CD8-positive, alpha-beta memory T cell (primary cell): ENCODE measurements around the gene LCN6. TPM values are rescaled to one million over a fixed set of nuclear protein-coding genes. Genes with fewer than 3 reads are reported as not detected.

Source experiments
- CTCF ChIA-PET: fragments of 350-600 bp; sonication (Branson Sonifier 250); formaldehyde crosslinking; loops from one replicate; lab custom pipeline; 2021; ENCODE audit warnings: antibody characterized with exemption; lab: Charles Lee
- POLR2A ChIA-PET: fragments of 350-600 bp; sonication (Branson Sonifier 250); formaldehyde crosslinking; loops from one replicate; lab custom pipeline; 2021; ENCODE audit warnings: antibody characterized with exemption; lab: Charles Lee
- DNase-seq, 5 donors: peaks; one replicate each; pipeline versions ENCODE4 v3.0.0 to v3.0.0-alpha.2; 2020 to 2022; ENCODE audit warnings: mixed read lengths in 1 of 5
- H3K27ac ChIP-seq: one replicate; pipeline ENCODE4 v1.7.0; 2013; ENCODE audit warnings: low read depth, mild to moderate bottlenecking, low read length, moderate library complexity
- H3K27me3 ChIP-seq: 2 replicates; pipeline ENCODE4 v1.7.0; 2013; ENCODE audit warnings: low read length, mild to moderate bottlenecking; ENCODE audit not compliant: insufficient read depth, poor library complexity, severe bottlenecking
- H3K36me3 ChIP-seq: 2 replicates; pipeline ENCODE4 v1.7.0; 2013; ENCODE audit warnings: mild to moderate bottlenecking, low read length, moderate library complexity; ENCODE audit not compliant: insufficient read depth
- H3K4me1 ChIP-seq: 2 replicates; pipeline ENCODE4 v1.7.0; 2013; ENCODE audit warnings: mild to moderate bottlenecking, low read length, moderate library complexity; ENCODE audit not compliant: insufficient read depth
- H3K4me3 ChIP-seq: 2 replicates; pipeline ENCODE4 v1.7.0; 2013; ENCODE audit warnings: mild to moderate bottlenecking, low read length
- H3K9me3 ChIP-seq: 2 replicates; pipeline ENCODE4 v1.7.0; 2013; ENCODE audit warnings: mild to moderate bottlenecking, low read length
- H3K27ac Mint-ChIP-seq, 8 donors: one replicate each; pipeline ENCODE4 v1.8.0; 2020 to 2021; ENCODE audit warnings: mixed read lengths in 8 of 8, mild to moderate bottlenecking in 6 of 8, inconsistent platforms in 3 of 8, moderate library complexity in 3 of 8
- H3K27me3 Mint-ChIP-seq, 2 donors: one replicate each; pipeline ENCODE4 v1.8.0; 2020 to 2021; ENCODE audit warnings: mixed read lengths in 2 of 2, mild to moderate bottlenecking in 1 of 2, moderate library complexity in 1 of 2
- H3K36me3 Mint-ChIP-seq, 3 donors: one replicate each; pipeline ENCODE4 v1.8.0; 2020 to 2021; ENCODE audit warnings: mixed read lengths in 3 of 3, inconsistent platforms in 1 of 3, mild to moderate bottlenecking in 1 of 3
- H3K4me1 Mint-ChIP-seq, 3 donors: one replicate each; pipeline ENCODE4 v1.8.0; 2020 to 2021; ENCODE audit warnings: mixed read lengths in 3 of 3, inconsistent platforms in 1 of 3, mild to moderate bottlenecking in 1 of 3
- H3K4me3 Mint-ChIP-seq, 7 donors: one replicate each; pipeline ENCODE4 v1.8.0; 2020 to 2021; ENCODE audit warnings: mixed read lengths in 7 of 7, mild to moderate bottlenecking in 6 of 7, moderate library complexity in 4 of 7, inconsistent platforms in 2 of 7
- H3K9me3 Mint-ChIP-seq, 5 donors: one replicate each; pipeline ENCODE4 v1.8.0; 2020 to 2022; ENCODE audit warnings: mixed read lengths in 5 of 5, mild to moderate bottlenecking in 3 of 5, moderate library complexity in 2 of 5, inconsistent platforms in 1 of 5
- polyA plus RNA-seq: library from polyadenylated mRNA; unstranded; fragments of 300-500 nt; fragmentation: Illumina TruSeq; gene quantifications from one replicate; pipeline ENCODE4 v1.2.3, GENCODE V29; 2021
- total RNA-seq, 2 experiments: library from RNA; stranded (reverse); gene quantifications; one replicate each; pipeline ENCODE4 v1.2.3, GENCODE V29; 2021

Gene LCN6
- total and polyA plus RNA-seq, 3 experiments from 2014 or later, result not detected

DNA sequence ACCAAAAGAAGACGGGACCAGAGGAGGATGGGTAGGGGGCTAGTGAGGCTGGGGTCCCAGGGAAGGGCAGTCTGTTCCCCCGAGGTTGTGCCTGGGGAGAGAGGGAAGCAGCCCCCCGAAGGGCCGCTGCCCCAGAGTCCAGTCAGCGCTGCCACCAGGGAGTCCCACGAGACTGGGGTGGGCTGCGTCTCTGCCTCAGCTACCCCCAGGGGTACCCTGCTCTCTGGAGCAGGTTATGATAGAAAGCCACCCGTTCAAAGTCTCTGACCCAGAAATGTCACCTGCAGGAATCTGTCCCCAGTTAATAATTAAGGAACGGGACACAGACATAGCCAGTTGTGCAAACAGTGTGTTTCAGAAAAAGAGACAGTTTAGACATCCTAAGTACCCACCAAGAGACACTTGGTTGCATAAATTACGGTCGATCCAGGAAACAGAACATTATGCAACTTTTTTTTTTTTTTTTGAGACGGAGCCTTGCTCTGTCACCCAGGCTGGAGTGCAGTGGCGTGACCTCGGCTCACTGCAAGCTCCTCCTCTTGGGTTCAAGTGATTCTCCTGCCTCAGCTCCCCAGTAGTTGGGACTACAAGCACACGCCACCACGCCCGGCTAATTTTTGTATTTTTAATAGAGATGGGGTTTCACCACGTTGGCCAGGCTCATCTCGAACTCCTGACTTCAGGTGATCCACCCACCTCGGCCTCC is 50.4 kb downstream of the LCN6 start:
- H3K9me3 Mint-ChIP-seq, result no peaks in the 10 kb centered on the region
- POLR2A ChIA-PET, result no interaction called here
- no peak overlapping the region for H3K27ac ChIP-seq
- no peak overlapping the region for H3K4me3 Mint-ChIP-seq
- H3K4me3 ChIP-seq, result no peak overlapping the region
- H3K27ac Mint-ChIP-seq, result no peak overlapping the region
- no peaks in the 10 kb centered on the region for H3K9me3 ChIP-seq
- H3K27me3 Mint-ChIP-seq, result peaks cover 12 to 14% of the 10 kb centered on the region in 2 donors
- no peaks in the 10 kb centered on the region for H3K36me3 Mint-ChIP-seq
- CTCF ChIA-PET, result interaction anchor here (1.3 kb wide), 1 partner anchor 29 kb away, joined by 3 read pairs; no protein-coding TSS in a partner anchor
- no peaks in the 10 kb centered on the region for H3K27me3 ChIP-seq
- no peak for DNase-seq
- peaks cover 14% of the 10 kb centered on the region for H3K4me1 ChIP-seq
- H3K36me3 ChIP-seq, result no peaks in the 10 kb centered on the region
- peaks cover 9 to 17% (median 16%) of the 10 kb centered on the region in 3 donors for H3K4me1 Mint-ChIP-seq

DNA sequence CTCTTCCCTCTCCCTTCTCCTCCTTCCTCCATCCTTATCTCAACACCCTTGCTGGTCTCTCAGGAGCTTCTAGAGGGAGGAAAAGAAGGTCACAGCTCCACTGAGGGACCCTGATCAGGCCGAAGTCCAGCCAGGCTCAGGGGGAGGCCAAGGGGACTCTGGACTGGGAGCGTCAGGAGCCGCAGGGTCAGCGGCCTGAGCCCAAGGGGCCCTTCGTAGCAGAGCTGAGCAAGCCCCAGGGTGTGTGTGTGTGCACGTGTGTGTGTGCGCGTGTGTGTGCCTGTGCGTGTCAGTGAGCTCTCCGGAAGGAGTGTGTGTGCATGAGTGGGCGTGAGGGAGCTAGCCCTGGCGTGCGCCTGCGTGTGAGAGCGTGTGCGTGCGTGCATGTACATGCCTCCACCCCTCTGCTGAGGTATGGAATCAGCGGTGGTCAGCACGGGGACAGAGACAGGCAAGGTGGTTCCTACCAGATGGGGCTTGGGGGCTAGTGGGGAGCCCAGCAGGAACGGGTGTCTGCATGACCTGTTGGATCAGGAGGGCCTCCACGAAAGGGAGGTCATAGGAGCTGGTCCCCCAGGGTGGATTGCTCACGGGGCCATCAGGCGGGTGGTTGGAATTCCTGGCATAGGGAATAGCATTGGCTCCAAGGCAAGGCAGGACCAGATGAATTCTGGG is 51.0 kb downstream of the LCN6 start:
- Mint-ChIP-seq H3K36me3 (no peaks in the 10 kb centered on the region), H3K4me1 (peaks cover 9 to 17% (median 16%) of the 10 kb centered on the region in 3 donors), H3K27me3 (peaks cover 14 to 15% of the 10 kb centered on the region in 2 donors), H3K9me3 (no peaks in the 10 kb centered on the region), H3K4me3 (no peak overlapping the region), H3K27ac (peak overlapping the region in 2 of 8 donors; percentile 21 to 34)
- no peaks in the 10 kb centered on the region for H3K9me3 ChIP-seq
- H3K36me3 ChIP-seq, result no peaks in the 10 kb centered on the region
- ChIA-PET POLR2A (no interaction called here), CTCF (interaction anchor here (1.3 kb wide), 1 partner anchor 30 kb away, joined by 3 read pairs; no protein-coding TSS in a partner anchor)
- no peak for DNase-seq
- no peaks in the 10 kb centered on the region for H3K27me3 ChIP-seq
- H3K4me1 ChIP-seq, result peaks cover 14% of the 10 kb centered on the region
- no peak overlapping the region for H3K27ac ChIP-seq
- no peak overlapping the region for H3K4me3 ChIP-seq

GRCh38 chr9:136696502-136696901 is 51.8 kb downstream of the LCN6 start:
- peaks cover 14% of the 10 kb centered on the region for H3K4me1 ChIP-seq
- Mint-ChIP-seq H3K9me3 (no peaks in the 10 kb centered on the region), H3K36me3 (no peaks in the 10 kb centered on the region), H3K4me3 (no peak overlapping the region), H3K27ac (no peak overlapping the region), H3K27me3 (peaks cover 14 to 15% of the 10 kb centered on the region in 2 donors), H3K4me1 (peaks cover 7 to 13% (median 13%) of the 10 kb centered on the region in 3 donors)
- ChIA-PET POLR2A (no interaction called here), CTCF (interaction anchor here (1.3 kb wide), 1 partner anchor 31 kb away, joined by 3 read pairs; no protein-coding TSS in a partner anchor)
- no peak for DNase-seq
- no peaks in the 10 kb centered on the region for H3K27me3 ChIP-seq
- H3K36me3 ChIP-seq, result no peaks in the 10 kb centered on the region
- H3K9me3 ChIP-seq, result no peaks in the 10 kb centered on the region
- H3K4me3 ChIP-seq, result no peak overlapping the region
- no peak overlapping the region for H3K27ac ChIP-seq

DNA sequence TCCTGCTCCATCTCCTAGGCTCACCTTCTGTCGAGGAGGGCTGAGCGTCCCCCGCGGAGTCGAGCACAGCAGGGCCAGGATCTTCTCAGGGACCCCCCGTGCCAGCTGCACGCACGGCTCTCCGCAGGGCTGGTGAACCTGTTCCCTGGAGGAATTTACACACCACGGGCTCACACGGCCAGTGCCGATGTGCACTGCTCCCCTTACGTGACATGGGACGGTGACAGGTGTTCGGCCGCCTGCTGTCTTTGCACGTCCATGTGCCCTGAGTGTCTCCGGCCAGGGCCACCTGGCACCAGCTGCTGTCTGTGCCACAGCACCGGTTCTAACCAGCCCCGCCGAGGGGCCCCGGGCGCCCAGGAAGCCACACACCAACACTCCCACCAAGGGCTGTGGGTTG is 52.4 kb downstream of the LCN6 start:
- H3K36me3 Mint-ChIP-seq, result no peaks in the 10 kb centered on the region
- peaks cover 10 to 15% of the 10 kb centered on the region in 2 donors for H3K27me3 Mint-ChIP-seq
- H3K27ac ChIP-seq, result no peak overlapping the region
- no peak overlapping the region for H3K4me3 ChIP-seq
- H3K27ac Mint-ChIP-seq, result peak overlapping the region in 1 of 8 donors; percentile 14
- no peak for DNase-seq
- CTCF ChIA-PET, result no interaction called here
- H3K9me3 Mint-ChIP-seq, result no peaks in the 10 kb centered on the region
- no peaks in the 10 kb centered on the region for H3K27me3 ChIP-seq
- H3K36me3 ChIP-seq, result no peaks in the 10 kb centered on the region
- H3K4me1 ChIP-seq, result peaks cover 10% of the 10 kb centered on the region
- POLR2A ChIA-PET, result no interaction called here
- H3K9me3 ChIP-seq, result no peaks in the 10 kb centered on the region
- no peak overlapping the region for H3K4me3 Mint-ChIP-seq
- H3K4me1 Mint-ChIP-seq, result peaks cover 3 to 8% (median 7%) of the 10 kb centered on the region in 3 donors

DNA sequence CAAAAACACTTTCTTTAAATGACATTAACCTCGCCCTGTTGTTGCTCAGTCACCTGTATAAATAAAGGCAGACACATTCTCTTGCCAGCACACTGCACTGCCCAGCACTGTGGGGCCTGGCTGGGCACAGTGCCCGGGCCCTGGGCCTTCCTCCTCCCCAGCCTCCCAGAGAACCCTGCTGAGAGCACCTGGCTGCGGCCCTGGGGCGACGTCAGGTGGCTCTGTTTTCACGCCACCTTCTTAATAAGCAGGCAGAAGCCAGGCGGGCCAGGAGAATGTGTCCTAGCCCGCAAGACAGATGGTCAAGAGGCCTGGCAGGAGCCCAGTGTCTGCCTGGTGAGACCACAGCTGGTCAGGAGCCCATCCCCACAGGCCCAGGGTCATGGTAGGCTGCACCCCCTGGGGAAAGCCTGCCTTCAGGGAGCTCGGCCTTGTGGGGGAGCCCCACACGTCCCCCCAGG is 52.9 kb downstream of the LCN6 start:
- no peak overlapping the region for H3K27ac ChIP-seq
- Mint-ChIP-seq H3K36me3 (no peaks in the 10 kb centered on the region), H3K27ac (no peak overlapping the region), H3K9me3 (no peaks in the 10 kb centered on the region), H3K4me3 (no peak overlapping the region), H3K27me3 (peaks cover 9 to 15% of the 10 kb centered on the region in 2 donors), H3K4me1 (peaks cover 1 to 5% (median 4%) of the 10 kb centered on the region in 3 donors)
- peaks cover 6% of the 10 kb centered on the region for H3K4me1 ChIP-seq
- POLR2A ChIA-PET, result no interaction called here
- no peaks in the 10 kb centered on the region for H3K36me3 ChIP-seq
- no peaks in the 10 kb centered on the region for H3K9me3 ChIP-seq
- no peak for DNase-seq
- H3K27me3 ChIP-seq, result no peaks in the 10 kb centered on the region
- CTCF ChIA-PET, result no interaction called here
- no peak overlapping the region for H3K4me3 ChIP-seq

- CTCF ChIA-PET, result no interaction called here
Measured at GRCh38 chr9:136694872-136695247, 53.5 kb downstream of the LCN6 start.

DNA sequence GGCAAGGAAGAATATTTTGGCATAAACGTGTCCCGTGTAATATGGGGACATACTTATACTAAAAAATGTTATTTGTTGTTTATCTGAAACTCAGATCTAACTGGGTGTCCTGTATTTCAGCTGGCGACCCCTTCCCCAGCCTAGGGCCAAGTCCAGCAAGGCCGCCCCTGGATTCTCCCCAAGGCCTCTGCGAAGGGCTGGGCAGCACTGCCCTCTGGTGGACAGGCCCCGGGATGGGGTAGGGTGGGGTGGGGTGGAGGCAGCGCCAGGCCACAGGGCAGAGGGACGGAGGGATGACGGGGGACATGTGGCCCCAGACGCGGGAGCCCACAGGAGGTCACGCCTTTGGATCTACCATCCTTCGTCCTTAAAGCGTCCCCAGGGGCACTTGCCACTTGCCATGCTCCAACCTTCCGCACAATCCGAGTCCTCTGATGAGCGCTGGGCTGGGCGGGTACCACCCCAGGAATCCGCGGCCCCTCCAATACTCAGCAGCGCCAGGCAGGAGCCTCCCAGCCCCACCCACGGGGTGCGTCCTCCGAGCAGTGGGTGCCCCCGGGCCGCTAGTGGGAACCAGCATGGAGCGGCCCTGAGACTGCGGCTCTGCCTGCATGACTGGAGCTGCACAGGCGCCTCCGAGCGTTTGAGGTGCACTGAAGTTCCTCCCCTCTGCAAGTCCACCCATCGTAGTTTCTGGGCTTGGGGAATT is 54.0 kb downstream of the LCN6 start:
- no peaks in the 10 kb centered on the region for H3K36me3 Mint-ChIP-seq
- H3K4me3 ChIP-seq, result no peak overlapping the region
- H3K4me1 ChIP-seq, result no peaks in the 10 kb centered on the region
- H3K36me3 ChIP-seq, result no peaks in the 10 kb centered on the region
- ChIA-PET CTCF (no interaction called here), POLR2A (no interaction called here)
- DNase-seq, result no peak
- H3K27ac ChIP-seq, result no peak overlapping the region
- H3K27me3 Mint-ChIP-seq, result peaks cover 9 to 15% of the 10 kb centered on the region in 2 donors
- H3K9me3 ChIP-seq, result no peaks in the 10 kb centered on the region
- H3K27ac Mint-ChIP-seq, result no peak overlapping the region
- H3K4me3 Mint-ChIP-seq, result no peak overlapping the region
- H3K4me1 Mint-ChIP-seq, result peaks cover 0 to 1% (median 0%) of the 10 kb centered on the region in 3 donors
- H3K9me3 Mint-ChIP-seq, result no peaks in the 10 kb centered on the region
- no peaks in the 10 kb centered on the region for H3K27me3 ChIP-seq

More at GRCh38 chr9:136694872-136695247, 53.5 kb downstream of the LCN6 start:
- no peaks in the 10 kb centered on the region for H3K9me3 ChIP-seq
- no peak overlapping the region for H3K27ac Mint-ChIP-seq
- no peaks in the 10 kb centered on the region for H3K36me3 Mint-ChIP-seq
- no peaks in the 10 kb centered on the region for H3K36me3 ChIP-seq
- no peak overlapping the region for H3K4me3 ChIP-seq
- H3K9me3 Mint-ChIP-seq, result no peaks in the 10 kb centered on the region
- no peak for DNase-seq
- H3K27me3 ChIP-seq, result no peaks in the 10 kb centered on the region
- peaks cover 0 to 1% (median 0%) of the 10 kb centered on the region in 3 donors for H3K4me1 Mint-ChIP-seq
- no peak overlapping the region for H3K27ac ChIP-seq
- H3K27me3 Mint-ChIP-seq, result peaks cover 9 to 15% of the 10 kb centered on the region in 2 donors
- H3K4me3 Mint-ChIP-seq, result no peak overlapping the region
- POLR2A ChIA-PET, result no interaction called here
- no peaks in the 10 kb centered on the region for H3K4me1 ChIP-seq
